GM12801 (cell line): ENCODE results near the gene DEPP1.

Experiments used
- CTCF ChIP-seq: IDR thresholded peaks from one replicate; pipeline ENCODE4 v1.5.1; 2011; ENCODE audit warnings: control low read depth; ENCODE audit not compliant: insufficient read length; ENCODE audit errors: extremely low read depth

Gene DEPP1

GRCh38 chr10:45003432-45004000 lies 24.9 kb upstream of the DEPP1 start:
- no peak for TF ChIP-seq CTCF

DNA sequence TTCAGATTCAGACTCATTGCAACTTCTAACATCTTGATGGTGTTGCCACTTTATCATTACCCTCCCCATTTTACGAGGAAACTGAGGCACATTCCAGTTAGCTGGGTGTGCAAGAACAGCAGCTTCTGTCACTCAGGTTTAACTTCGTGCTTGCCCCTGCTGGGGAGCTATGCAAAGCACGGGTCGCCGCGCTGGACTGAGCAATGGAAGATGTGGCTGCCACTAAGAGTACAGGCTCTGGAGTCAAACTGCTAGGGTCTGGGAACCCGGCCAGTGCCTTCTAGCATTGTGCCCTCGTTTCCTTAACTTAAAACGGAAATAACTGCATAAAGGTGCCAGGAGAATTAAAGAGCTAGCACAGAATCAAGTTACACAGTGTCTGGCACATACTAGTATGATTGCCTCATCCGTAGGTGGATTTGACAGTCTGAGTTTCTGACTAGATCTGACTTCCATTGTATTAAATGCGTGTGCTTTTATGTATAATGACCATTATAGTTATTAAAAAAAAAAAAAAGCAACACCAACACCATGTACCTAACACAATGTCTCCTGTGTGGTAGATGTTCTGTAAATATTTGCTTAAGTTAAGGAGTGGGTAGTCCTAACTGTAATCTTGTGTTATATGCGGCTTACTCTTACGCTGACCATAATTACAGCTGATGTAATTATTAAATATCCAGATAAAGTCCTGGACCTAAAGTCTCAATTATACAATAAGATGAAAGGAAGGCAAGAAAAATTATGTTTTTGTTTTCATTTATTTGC lies 23.0 kb upstream of the DEPP1 start:
- no peak for TF ChIP-seq CTCF

- TF ChIP-seq CTCF = no peak
These were observed 22.3 kb upstream of the DEPP1 start, which contains the start of gene ZNF22 for GRCh38 chr10:45000752-45001380. Gene ZNF22 (plus strand): TSS chr10:45000923. CDS start chr10:45003369, 2,446 bp downstream.

DNA sequence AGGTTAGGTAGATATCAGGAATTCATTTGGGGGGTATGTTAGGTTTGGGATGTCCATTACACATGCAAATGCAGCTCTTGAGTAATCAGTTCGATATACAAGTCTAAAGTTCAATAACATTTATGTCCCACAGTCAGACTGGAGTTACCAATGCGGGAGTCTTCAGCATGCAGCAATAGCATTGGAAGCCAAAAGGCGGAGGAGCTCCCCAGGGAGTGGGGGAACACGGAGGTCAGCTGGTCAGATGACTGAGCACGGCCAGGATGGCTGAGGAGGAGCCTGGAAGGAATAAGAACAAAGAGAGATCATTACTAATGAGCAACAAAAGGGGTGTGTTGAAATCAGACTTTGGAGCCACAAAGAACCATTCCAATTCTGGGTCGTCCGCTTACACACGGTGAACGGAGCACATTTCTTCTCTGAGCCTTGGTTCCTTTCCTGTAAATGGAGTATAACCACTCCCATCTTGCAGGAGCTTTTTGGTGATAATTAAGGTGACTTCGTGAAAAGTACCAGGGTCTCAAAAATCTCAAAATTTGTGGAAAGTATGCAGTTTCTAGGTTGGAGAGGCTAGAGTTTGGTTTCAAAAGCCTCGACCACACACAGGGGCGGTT lies 21.6 kb upstream of the DEPP1 start:
- no peak for TF ChIP-seq CTCF

DNA sequence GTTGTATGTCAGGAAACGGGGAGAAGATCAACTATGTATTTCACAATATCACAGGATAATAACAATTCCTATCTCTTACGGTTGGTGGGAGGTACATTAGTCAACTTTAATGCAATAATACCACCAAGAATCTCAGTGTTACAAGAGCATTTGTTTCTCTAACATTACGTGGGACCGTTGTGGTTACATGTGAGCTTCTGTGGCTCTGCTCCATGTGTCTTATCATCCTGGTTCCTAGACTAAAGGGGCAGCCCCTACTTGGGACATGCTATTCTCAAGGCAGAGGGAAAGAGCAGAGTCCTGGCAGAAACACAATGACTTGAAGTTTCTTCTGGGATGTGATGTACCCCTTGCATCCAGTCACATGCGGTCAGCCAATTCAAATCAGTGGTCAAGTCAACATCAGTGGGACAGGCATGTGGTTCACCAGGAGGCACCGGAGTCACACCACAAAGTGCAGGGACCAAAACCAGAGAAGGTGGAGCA lies 19.6 kb upstream of the DEPP1 start:
- no peak for TF ChIP-seq CTCF

GRCh38 chr10:44997105-44997748 lies 18.6 kb upstream of the DEPP1 start:
- no peak for TF ChIP-seq CTCF
